ENCODE results near the gene MYH9.
"Not testable (repeated sequence)": the region's sequence is repeated elsewhere in the genome, so short reads cannot be mapped to it uniquely, and the experiment has no call there.

Gene MYH9

GRCh38 chr22:36267896-36268485 is 119.8 kb downstream of the MYH9 start:
- TF ChIP-seq TARDBP (IDR thresholded peaks at IDR 0.05) (no peak), FOXM1 (IDR thresholded peaks at IDR 0.05; ENCODE audit: borderline replicate concordance) (no peak), HDGF (IDR thresholded peaks at IDR 0.05; ENCODE audit: borderline replicate concordance) (no peak), ZNF384 (IDR thresholded peaks at IDR 0.05) (no peak), SUZ12 (IDR thresholded peaks at IDR 0.05) (no peak), LEF1 (IDR thresholded peaks at IDR 0.05; ENCODE audit: borderline replicate concordance) (no peak), FOXA1 (IDR thresholded peaks at IDR 0.05) (no peak), NFRKB (IDR thresholded peaks at IDR 0.05) (no peak), ARNT (IDR thresholded peaks at IDR 0.05) (no peak), SP1 (IDR thresholded peaks at IDR 0.05) (no peak), L3MBTL2 (conservative IDR thresholded peaks at IDR 0.05) (no peak), CTBP1 (IDR thresholded peaks at IDR 0.05; ENCODE audit: borderline replicate concordance) (no peak), PKNOX1 (IDR thresholded peaks at IDR 0.05) (no peak), BHLHE40 (IDR thresholded peaks at IDR 0.05; ENCODE audit: borderline replicate concordance) (no peak)
- POLR2A ChIA-PET, result no interaction called here

GRCh38 chr22:36267058-36267457 is 120.7 kb downstream of the MYH9 start:
- TF ChIP-seq ELF4 (IDR thresholded peaks at IDR 0.05) (no peak), HDGF (IDR thresholded peaks at IDR 0.05; ENCODE audit: borderline replicate concordance) (no peak), FOXK2 (IDR thresholded peaks at IDR 0.05) (no peak), PKNOX1 (IDR thresholded peaks at IDR 0.05) (no peak), NFRKB (IDR thresholded peaks at IDR 0.05) (no peak), LEF1 (IDR thresholded peaks at IDR 0.05; ENCODE audit: borderline replicate concordance) (no peak), L3MBTL2 (conservative IDR thresholded peaks at IDR 0.05) (no peak), FOXM1 (IDR thresholded peaks at IDR 0.05; ENCODE audit: borderline replicate concordance) (no peak)
- POLR2A ChIA-PET, result no interaction called here
- CTCF ChIA-PET, result interaction anchor here (1.5 kb wide), 1 partner anchor 23 kb away, joined by 3 read pairs; no protein-coding TSS in a partner anchor
- DNase-seq (ENCODE audit: extremely low spot score), result no peak

More at GRCh38 chr22:36267896-36268485, 119.8 kb downstream of the MYH9 start:
- CTCF ChIA-PET, result interaction anchor here (1.5 kb wide), 1 partner anchor 24 kb away, joined by 3 read pairs; no protein-coding TSS in a partner anchor
- no peak for DNase-seq (ENCODE audit: extremely low spot score)

- CTCF ChIA-PET; DNase-seq (ENCODE audit: extremely low spot score); POLR2A ChIA-PET: not testable (repeated sequence)
Measured at GRCh38 chr22:36263886-36264664, 123.7 kb downstream of the MYH9 start.

GRCh38 chr22:36263216-36263673 is 124.5 kb downstream of the MYH9 start:
- DNase-seq (ENCODE audit: extremely low spot score); CTCF ChIA-PET: not testable (repeated sequence)

GRCh38 chr22:36262307-36262706 is 125.5 kb downstream of the MYH9 start:
- CTCF ChIA-PET; POLR2A ChIA-PET; DNase-seq (ENCODE audit: extremely low spot score): not testable (repeated sequence)

More at GRCh38 chr22:36263216-36263673, 124.5 kb downstream of the MYH9 start:
- POLR2A ChIA-PET, result not testable (repeated sequence)

GRCh38 chr22:36261675-36262074 is 126.1 kb downstream of the MYH9 start:
- CTCF ChIA-PET; DNase-seq (ENCODE audit: extremely low spot score): not testable (repeated sequence)
- POLR2A ChIA-PET, result interaction anchor here (1.2 kb wide), 1 partner anchor 22 kb away, joined by 3 read pairs; the partner anchor contains the start of gene APOL2

- CTCF ChIA-PET, result interaction anchor here (1.3 kb wide), 1 partner anchor 79 kb away, joined by 3 read pairs; no protein-coding TSS in a partner anchor
- TF ChIP-seq HDGF (IDR thresholded peaks at IDR 0.05; ENCODE audit: borderline replicate concordance) (no peak), FOXK2 (IDR thresholded peaks at IDR 0.05) (no peak), ZNF384 (IDR thresholded peaks at IDR 0.05) (no peak), SUZ12 (IDR thresholded peaks at IDR 0.05) (no peak), FOXM1 (IDR thresholded peaks at IDR 0.05; ENCODE audit: borderline replicate concordance) (no peak)
- POLR2A ChIA-PET, result interaction anchor here (2.0 kb wide), 1 partner anchor 20 kb away, joined by 12 read pairs; the partner anchor contains the start of gene APOL2
- DNase-seq (ENCODE audit: extremely low spot score), result no peak
Measured at GRCh38 chr22:36259615-36260300, 128.0 kb downstream of the MYH9 start.

Data from HEK293T (cell line).